HG03575 (cell line): ENCODE results near the gene BPIFB1.

Source experiments
- ATAC-seq: cut with Tn5 transposase; IDR thresholded peaks from one replicate; pipeline ENCODE4 v1.9.1; 2021; ENCODE audit not compliant: unreplicated experiment, insufficient number of reproducible peaks, low FRiP score; ENCODE audit errors: extremely low read depth

BPIFB1 gene

DNA sequence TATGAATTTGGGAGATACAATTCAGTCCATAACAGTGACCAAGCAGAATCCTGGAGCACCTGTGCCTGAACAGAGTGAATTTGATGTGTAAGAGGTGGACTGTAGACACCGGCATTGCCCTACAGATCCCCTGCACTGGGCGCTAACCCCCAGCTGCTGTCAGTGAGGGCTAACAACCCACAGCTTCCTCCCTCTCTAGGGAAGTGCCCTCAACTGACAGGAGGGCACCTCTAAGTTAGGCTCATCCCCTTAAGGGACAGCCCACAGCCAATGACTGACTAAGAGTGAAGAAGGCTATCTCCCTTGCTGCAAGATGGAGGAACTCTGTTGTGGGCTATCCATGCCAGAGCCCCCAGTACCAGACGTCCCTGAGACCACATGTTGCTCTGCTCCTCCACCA lies 15.3 kb upstream of the BPIFB1 start:
- no peak for ATAC-seq

DNA sequence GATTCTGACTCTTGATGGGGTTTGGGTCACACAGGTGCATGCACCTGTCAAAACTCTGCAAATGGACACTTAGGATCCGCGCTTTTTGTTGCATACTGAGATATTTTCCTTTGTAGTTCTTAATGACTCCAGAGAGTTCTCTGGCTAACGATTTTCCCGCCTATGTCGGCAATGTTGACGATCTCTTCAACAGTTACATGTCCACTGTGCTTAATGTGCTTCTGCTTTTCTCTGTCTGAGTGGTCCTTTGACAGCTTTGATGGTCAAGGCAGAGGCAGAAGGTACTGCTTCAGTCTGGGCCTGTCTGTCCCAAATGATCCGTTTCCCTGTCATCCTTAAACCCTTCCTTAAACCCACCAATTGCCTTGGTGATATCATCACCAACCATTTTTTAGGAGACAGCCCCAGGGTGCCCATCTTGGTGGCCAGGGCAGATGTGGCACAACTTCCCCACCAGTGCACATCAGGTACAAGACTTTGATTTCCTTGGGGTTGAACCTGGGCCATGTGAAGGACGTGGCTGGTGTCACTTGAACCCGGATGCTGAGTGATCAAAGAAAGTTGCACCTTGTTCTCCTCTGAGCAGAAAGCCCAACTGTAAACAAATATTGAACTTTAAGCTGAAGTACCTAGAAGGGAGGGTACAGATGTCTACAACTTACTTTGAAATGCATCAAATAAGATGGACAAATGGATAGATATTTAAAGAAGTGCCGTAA lies 10.7 kb upstream of the BPIFB1 start:
- ATAC-seq, result no peak

DNA sequence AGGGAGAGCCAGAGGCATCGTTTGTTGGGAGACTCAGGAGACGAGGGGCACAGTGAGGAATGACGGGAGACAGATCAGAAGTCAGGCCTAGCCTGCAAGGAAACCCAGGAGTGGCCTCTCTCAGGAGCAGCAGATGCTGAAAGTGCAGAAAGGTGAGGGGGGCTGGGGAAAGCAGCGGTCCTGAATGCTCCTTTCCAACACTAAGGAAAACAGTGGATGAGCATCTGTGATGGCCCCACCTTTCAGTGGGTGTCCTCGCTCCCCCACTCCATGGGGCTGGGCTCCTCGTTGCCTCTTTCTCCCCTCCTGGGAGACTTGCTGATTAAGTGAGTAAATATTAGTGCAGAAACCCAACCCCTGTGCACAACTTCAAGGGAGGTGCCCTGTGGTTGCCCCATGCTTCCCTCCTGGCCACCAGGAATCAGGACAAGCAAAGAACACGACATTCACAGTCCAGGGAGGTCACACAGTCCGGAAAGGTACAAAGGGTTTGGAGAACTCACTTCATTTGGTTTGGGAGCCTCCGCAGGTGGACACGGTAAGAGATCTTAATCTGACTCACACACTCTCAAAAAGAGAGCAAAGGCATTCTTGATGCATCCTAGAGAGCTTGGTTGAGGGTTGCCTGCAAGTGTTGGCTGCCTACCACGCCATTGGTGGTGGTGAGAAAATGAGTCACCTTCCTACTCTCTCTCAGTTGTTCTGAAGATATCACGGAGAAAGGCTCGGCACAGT lies 9.7 kb upstream of the BPIFB1 start:
- ATAC-seq, result no peak

DNA sequence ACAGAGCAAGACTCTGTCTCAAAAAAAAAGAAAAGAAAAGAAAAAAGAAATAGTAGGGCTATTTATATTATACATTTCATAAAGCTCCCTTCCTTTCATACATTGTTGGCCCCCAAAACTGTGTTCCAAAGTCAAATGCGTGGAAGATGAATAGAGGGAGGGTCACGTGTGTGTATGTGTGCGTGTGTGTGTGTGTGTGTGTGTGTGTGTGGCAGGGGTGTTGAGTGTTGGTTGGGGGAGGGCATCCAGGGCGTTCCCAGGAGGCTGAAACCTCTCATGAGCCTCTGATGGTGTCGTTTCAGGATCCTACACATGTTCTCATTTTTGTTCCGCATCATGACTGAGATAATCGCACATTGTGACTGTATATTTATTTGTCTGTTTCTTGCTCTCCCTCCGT lies 7.8 kb upstream of the BPIFB1 start:
- no peak for ATAC-seq

DNA sequence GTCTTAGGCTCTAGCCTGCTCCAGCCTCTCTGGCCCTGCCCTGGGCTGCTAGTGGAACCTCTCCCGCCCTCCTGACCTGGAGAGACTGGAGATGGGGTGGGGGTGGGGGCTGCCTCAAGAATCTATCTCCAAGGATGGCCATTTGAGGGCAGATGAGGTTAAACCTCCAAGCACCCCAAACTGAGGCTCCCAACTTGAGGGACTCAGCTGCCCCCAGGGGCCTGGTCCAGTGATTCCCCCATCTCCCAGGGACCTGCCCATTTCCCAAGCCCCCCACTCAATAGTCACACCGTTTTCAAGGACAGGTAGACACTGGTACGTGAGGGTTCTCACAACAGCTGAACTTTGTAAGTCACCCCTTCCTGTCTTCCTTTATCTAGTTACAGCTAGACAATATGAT lies 7.1 kb upstream of the BPIFB1 start:
- no peak for ATAC-seq

DNA sequence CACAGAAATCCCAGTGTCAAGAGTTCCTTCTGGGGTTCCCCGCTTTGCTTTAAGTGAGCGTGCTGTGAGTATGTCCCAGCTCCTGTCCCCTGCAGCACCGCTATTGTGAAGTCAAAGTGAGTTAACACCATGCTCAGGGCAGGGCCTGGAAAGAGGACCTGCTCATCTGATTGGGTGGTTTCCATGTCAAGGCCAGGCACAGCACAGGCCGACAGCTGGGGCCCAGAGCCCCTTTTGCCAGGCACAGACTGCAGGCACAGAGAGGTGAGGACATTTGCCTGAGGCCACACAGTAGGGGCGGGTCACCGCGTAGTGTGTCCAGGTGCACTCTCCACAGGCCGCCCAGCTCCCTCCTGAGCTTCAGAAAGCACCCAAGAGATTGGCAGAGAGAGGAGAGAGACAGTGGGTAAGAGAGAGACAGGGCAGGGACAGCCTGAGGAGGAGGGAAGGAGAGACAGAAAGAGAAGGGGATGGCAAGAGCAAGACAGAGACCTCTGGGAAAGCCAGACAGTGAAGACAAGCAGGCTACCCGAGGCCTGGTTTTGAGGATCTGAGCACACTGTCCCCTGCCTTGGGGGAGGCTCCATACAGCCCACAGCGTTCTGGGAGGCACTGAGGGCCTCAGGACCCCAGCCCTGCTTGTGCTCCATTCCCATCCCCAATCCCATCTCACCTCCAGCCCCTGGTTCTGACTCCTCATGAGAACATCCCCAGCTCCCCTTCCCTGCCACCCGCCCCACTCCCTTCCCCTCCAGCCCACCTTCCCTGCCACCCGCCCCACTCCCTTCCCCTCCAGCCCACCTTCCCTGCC lies 6.5 kb upstream of the BPIFB1 start:
- ATAC-seq, result no peak

DNA sequence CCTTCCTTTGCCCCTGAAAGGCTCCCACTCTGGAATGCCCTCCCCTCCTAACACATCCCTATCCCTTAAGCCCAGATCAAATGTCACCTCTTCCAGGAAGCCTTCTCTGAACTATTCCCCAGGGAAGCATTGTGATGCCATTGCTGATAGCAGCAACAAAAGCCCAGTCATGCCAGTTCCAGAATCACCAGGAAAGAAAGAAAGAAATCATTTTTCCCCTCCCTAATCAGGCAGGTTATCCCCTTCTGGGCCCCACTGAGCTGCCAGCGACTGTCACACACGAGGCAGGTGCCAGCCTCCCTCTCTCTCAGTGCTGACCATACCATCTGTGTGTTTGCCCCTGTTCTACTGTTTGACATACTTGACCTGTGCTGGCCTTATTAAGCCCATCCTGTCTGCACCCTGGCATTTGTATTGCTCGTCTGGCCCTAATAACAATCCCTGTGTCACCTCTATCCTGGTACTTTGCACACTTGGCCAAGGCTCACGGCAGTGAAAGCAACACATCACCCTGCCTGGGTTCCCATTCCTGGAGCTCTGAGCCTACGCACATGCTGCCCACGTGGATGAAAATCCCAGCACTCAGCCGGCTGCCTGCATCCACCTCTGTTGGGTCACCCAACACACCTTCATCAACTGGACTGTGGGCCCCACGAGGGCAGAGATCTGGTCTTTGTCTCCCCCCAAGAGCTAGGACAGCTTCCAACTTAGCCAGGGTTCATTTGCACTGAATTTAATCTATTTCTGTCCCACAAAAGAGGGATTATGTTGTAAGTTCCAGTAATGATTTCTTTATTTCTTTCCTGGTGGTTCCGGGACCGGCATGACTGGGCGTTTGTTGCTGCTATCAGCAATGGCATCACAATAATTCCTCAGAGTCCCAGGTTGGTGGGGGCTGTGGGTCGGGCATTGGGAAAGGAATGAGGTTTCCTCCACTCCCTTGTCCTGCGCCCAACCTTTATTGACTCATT lies 5.3 kb upstream of the BPIFB1 start:
- ATAC-seq, result no peak

DNA sequence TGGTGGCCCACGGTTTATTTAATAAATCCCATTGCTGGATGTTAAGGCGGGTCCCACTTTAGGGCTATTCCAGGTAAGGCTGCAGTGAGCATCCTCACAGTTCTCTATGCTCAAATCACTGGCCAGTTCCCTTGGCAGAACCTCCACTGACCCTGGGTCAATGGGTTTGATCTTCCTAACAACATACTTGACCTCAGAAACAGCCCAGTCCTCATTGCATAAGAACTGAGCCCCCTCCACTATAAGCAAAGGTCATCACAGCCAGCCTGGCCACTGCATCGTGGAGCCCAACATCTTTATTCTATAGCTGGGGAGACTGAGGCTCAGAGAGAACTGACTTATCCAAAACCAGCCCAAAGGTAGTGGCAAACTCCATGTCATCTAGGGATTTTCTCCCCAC lies 4.3 kb upstream of the BPIFB1 start:
- no peak for ATAC-seq

DNA sequence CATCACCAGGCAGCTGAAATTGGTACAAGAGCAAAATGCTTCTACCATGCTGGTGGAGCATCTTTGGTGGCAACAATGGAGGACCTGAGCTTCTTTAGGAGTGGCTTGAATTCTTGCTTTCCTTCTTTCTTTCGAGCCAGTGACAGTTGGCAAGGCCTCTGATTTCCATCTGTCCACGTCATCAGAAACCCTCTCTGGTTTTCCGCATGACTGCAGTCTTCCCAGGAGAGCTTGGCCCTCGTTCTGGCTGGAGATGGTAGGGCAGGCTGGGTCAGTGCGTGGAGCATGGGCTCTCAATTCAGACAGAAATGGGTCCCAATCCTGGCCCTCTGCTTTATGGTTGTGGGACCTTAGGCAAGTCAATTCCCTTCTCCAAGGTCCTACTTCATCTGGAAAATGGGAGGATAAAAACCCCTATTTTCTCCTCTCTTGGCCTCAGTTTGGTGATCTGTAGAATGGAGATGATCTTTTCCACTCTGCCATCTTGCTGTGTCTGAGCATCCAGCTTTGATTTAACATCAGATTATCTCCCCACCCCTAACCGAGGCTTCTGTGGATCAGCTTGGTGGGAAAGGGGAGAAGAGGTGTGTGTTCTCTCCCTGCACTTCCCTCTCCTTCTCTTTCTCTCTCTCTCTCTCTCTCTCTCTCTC lies 3.6 kb upstream of the BPIFB1 start:
- no peak for ATAC-seq

DNA sequence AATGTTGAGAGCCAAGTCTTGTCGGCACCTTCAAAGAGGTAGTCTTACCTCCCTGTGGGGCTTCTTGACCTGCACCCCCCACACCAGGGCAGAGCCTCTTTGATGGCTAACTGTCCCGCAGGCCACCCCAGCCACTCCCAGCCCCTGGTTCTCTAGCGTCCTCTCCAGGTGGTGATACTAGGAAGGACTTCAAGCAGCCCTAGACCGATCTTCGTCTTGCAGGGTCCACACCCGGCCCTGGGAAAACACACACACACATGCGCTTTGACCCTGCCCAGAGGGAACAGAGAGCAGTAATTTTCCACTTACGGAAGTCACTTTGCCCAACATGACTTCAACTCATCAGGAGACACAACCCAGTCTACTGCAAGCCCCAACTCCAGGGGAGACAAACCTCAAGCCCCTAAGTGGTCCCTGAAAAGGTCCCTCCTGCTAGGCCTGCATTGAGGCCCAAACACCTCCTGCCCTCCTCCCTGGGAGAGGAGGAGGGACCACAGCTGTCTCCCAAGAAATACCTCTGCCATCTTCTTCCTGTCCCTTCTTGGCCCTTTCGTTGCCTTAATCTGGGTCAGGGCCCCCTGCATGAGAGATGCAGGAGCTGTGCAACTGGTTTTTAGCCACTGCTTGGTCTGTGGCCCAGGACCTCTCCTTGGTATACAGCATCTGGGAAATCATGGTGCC lies 2.9 kb upstream of the BPIFB1 start:
- ATAC-seq, result no peak

DNA sequence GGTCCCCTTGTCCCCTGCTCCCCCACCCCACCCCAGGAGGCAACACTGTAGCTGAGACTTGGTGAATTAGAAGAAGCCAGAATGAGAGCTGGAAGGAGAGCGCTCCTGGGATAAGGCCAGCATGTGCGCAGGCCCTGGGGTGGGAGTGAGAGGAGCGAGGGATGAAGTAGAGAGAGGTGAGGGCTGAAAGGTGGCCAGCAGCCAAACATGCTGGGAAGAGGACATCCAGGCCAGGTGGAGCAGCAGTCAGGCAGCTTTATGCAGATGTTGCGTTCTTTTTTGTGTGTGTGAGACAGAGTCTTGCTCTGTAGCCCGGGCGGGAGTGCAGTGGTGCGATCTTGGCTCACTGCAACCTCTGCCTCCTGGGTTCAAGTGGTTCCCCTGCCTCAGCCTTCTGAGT lies 2.2 kb upstream of the BPIFB1 start:
- ATAC-seq, result no peak

DNA sequence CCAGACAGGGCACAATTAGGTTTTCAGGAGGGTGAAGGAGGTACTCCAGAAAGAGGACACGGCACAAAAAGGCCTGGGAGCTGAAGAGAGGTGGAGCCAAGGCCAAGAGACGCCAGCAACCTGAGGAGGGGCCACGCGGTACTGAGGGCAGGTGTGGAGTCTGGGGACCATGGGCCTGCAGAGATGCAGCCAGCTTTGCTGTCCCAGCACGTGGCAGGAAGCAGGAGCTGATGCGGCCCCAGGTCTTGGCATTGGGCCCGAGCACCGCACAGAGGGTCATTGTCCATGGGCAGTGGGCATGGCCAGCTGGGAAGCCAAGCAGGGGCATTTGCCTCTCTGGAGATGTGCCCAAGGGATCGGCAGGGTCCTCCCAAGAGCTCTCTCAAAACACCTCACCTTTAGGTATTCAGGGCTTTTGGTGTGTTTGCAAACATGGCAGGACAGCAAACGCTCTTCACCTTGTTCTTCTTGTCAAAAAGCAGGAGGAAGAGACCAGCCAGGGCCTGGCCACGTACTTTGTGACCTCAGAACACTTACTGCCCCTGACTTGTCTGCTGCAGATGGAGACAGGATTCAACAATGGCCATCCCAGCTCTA lies 1.4 kb upstream of the BPIFB1 start:
- no peak for ATAC-seq

DNA sequence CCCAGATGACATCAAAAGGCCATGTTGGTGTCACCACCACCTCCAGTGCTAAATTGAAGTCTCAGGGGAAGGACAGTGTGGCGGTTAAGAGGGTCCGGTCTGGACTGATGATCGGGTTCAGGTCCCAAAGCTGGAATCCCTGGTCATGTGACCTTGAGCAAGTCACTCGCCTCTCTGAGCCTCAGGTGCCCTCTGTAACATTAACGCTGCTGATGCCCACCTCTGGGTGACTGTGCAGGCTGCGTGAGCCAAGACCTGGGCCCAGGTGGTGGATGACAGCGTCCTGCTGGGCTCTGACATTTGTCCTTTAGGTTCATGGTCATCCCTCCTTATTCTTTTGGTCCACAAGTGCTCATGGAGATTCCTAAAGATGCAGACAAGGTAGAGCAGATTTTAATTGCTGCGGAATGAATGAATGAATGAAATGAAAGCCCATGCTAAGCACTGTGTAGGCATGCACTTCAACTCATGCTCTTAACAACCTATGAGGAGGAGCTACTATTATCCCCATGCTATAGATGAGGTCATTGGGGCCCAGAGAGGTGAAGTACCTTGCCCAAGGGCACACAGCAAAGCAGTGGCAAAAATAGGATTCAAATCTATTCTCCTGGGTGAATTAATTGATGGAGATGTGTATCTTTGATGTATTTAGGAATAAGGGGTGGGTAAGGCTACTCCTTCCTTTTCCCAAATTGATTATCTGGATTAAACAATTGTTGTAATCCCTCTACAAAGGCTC lies 649 bp upstream of the BPIFB1 start:
- ATAC-seq, result no peak

DNA sequence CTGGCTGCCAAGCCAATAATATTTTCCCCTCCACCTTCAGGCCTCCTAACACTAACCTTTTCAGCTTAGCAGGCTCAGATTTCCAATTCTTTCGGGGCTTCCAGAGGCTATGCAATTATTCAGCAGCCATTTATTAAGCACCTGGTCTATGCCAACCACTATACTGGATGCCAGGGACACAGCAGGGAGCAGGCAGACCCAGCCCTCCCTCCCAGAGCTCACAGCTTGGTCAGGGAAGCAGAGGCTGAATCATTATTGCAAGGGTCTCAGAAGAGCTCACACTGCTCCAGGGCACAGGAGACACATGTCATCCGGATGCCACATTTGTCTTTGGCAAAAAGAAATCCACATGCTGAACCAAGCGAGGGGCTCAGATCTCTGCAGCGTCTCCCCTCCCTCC lies 1.3 kb downstream of the BPIFB1 start:
- ATAC-seq, result no peak

DNA sequence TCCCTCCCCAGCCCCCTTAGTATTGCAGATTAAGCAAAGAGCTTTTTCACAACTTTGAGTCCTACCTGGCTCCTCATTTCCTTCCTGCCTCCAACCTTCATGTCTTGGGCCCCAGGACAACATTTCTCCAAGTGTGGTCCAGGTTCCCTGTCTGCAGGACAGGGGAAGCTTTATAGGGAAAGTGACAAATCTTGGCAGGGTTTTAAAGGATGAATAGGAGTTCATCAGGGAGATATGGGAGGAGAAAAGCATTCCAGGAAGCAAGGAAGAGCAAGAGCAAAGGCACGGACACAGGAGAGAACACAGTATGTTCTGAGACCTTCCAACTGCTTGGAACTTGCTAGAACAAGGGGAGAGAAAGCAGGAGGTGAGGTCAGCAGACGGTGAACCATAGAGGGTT lies 1.9 kb downstream of the BPIFB1 start:
- no peak for ATAC-seq

DNA sequence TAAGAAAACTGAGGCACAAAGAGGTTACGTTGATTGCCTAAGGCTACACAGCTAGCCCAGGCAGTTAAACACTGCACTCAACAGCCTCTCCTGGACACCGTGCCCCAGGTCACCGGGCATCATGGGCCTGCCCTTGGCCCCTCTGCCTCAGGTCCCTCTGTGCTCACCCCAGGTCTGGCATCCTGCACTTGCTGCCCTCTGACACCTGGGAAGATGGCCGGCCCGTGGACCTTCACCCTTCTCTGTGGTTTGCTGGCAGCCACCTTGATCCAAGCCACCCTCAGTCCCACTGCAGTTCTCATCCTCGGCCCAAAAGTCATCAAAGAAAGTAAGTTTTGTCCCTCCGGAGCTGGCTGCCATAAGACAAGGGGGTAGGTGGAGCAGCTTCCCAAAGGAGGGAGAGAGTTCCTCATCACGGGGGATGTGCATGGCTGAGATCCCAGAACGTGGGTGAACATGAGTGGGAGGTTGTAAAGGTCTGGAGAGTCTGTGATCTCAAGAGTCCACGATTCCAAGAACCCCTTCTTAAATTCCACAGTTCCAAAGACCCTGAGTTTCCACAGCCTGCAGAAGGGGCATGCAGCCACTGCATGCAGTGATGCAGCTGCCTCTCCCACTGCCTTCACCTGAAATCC lies 3.0 kb downstream of the BPIFB1 start:
- ATAC-seq, result no peak

DNA sequence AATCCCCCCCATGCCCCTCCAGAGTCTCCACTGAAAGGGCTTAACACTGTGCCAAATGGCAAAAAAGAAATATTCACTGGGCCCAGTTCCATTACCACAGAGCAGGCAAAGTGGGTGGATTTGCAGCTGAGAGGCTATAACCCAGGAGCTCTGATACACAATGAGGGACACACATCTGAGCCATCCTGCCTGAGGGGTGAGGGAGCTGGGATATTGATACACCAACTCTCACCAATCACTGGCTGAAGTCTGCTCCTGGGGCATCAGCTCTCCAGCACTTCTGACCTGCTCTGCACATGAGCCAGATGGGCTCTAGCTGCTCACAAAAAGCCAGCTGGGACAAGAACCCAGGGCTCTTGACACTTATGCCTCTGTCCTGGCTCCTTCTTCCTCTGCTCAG lies 4.9 kb downstream of the BPIFB1 start:
- no peak for ATAC-seq
